H1 (cell line): ENCODE measurements around the gene UBR2. TPM values are rescaled to one million over a fixed set of nuclear protein-coding genes. Genes with fewer than 3 reads are reported as not detected.

ENCODE experiments used
- CBX5 ChIP-seq: fragments of 300-800, 300-1000 bp; sonication (generic); IDR thresholded peaks from 2 replicates; pipeline ENCODE4 v1.7.1; 2016; ENCODE audit warnings: antibody characterized with exemption, low read length, low read depth
- EZH2 ChIP-seq: fragments of 200-600 bp; sonication (generic); IDR thresholded peaks from 2 replicates; pipeline ENCODE4 v1.7.1; 2012; ENCODE audit warnings: low read depth, mild to moderate bottlenecking, moderate library complexity, low read length, inconsistent platforms; ENCODE audit not compliant: severe bottlenecking
- KDM1A ChIP-seq: fragments of 200-600, 300-600 bp; sonication (generic); IDR thresholded peaks from 2 replicates; pipeline ENCODE4 v1.7.1; 2016; ENCODE audit warnings: mild to moderate bottlenecking, low read length, borderline replicate concordance
- NRF1 ChIP-seq: IDR thresholded peaks from 2 replicates; pipeline ENCODE4 v1.6.1; 2011; ENCODE audit warnings: mild to moderate bottlenecking, low read depth, low read length, improper control_type of control experiment
- polyA plus RNA-seq, 7 experiments: library from polyadenylated mRNA; depleted of rRNA in 3 of 7; stranded (reverse) in 5 of 7; unstranded in 2 of 7; fragments of >200 nt in 5 of 7; fragments of 200-250 nt in 2 of 7; gene quantifications; 1 replicate in 5 of 7; 2 replicates in 1 of 7; 4 replicates in 1 of 7; pipeline versions ENCODE4 v1.2.1 to v1.2.3, GENCODE V29; 2011 to 2013; ENCODE audit warnings: missing spikeins in 2 of 7, mixed read lengths in 2 of 7
- total RNA-seq: library from RNA; stranded (reverse); fragmentation: NEBNext Ultra II Directional; extraction: Animal tissue kit (Norgen Biotek cat#: 25700); gene quantifications from 2 replicates; pipeline ENCODE4 v1.2.1, GENCODE V29; 2021
- TF ChIP-seq, protein P1 (sequence below), 3 experiments: IDR thresholded peaks; 1 replicate in 2 of 3; 2 replicates in 1 of 3; pipeline versions ENCODE4 v1.5.1 to v1.6.1; 2011; ENCODE audit warnings: low read length in 3 of 3, mild to moderate bottlenecking in 3 of 3, inconsistent platforms in 2 of 3, low read depth in 1 of 3, moderate library complexity in 1 of 3; ENCODE audit not compliant: insufficient read depth in 1 of 3; ENCODE audit errors: control extremely low read depth in 1 of 3
- TF ChIP-seq, protein P2 (sequence below): IDR thresholded peaks from 2 replicates; pipeline ENCODE4 v1.6.1; 2011; ENCODE audit warnings: low read depth, mild to moderate bottlenecking, low read length; ENCODE audit not compliant: insufficient read depth

The UBR2 gene
- total and polyA plus RNA-seq, 2 of the 8 experiments (the other 6 are each of a cell fraction or from before 2014, with no cell fraction given) = 6.5 to 19.5 TPM

DNA sequence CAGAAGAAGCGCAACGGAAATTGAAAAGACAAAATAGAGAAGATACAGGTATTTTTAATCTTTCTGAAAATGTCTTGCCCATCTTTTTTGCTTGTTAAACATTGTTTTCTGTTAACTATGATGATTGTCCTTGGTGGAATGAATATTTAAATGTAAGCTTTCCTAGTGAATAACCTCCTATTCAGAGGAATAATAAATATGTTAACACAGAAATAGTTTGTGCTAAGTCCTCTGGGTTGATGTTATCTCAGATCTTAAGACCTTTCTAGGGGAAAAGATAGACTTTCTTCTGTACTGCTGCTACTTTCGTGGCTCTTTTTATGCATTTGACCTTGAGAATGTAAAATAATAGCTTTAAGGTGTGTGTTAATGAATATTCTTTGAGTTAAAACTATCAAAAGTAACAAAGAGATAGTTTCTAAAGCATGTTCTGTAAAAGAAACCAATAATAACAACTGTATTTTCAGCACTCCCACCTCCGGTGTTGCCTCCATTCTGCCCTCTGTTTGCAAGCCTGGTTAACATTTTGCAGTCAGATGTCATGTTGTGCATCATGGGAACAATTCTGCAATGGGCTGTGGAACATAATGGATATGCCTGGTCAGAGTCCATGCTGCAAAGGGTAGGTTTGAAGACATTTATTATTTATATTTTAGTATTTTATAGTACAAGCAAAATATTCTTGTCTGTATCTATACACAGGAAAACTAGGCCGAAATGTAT, 88.4 kb downstream of the UBR2 start (continued):
- TF ChIP-seq, protein P1, sequence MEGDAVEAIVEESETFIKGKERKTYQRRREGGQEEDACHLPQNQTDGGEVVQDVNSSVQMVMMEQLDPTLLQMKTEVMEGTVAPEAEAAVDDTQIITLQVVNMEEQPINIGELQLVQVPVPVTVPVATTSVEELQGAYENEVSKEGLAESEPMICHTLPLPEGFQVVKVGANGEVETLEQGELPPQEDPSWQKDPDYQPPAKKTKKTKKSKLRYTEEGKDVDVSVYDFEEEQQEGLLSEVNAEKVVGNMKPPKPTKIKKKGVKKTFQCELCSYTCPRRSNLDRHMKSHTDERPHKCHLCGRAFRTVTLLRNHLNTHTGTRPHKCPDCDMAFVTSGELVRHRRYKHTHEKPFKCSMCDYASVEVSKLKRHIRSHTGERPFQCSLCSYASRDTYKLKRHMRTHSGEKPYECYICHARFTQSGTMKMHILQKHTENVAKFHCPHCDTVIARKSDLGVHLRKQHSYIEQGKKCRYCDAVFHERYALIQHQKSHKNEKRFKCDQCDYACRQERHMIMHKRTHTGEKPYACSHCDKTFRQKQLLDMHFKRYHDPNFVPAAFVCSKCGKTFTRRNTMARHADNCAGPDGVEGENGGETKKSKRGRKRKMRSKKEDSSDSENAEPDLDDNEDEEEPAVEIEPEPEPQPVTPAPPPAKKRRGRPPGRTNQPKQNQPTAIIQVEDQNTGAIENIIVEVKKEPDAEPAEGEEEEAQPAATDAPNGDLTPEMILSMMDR (IDR thresholded peaks at IDR 0.05; ENCODE audit: control extremely low read depth in 1 of 3, insufficient read depth in 1 of 3, low read depth in 1 of 3, low read length in 3 of 3) = no peak
- no peak for TF ChIP-seq NRF1
- TF ChIP-seq, protein P2, sequence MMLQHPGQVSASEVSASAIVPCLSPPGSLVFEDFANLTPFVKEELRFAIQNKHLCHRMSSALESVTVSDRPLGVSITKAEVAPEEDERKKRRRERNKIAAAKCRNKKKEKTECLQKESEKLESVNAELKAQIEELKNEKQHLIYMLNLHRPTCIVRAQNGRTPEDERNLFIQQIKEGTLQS = no peak
- no peak for TF ChIP-seq KDM1A
- no peak for TF ChIP-seq CBX5
- TF ChIP-seq EZH2 = no peak
